HEK293 (cell line): ENCODE results near the gene HARBI1.

Experiments used
- HOXC10 ChIP-seq: sonication (generic); formaldehyde crosslinking; IDR thresholded peaks from 2 replicates; pipeline ENCODE4 v1.8.1; 2023; ENCODE audit warnings: mild to moderate bottlenecking, missing genetic modification reagents
- KLF10 ChIP-seq: fragments of 450-650 bp; IDR thresholded peaks from 2 replicates; pipeline ENCODE4 v1.5.1; 2018; ENCODE audit warnings: missing biosample characterization, mild to moderate bottlenecking, missing genetic modification characterization
- KLF16 ChIP-seq: fragments of 450-650 bp; formaldehyde crosslinking; IDR thresholded peaks from 2 replicates; pipeline ENCODE4 v1.5.1; 2017; ENCODE audit warnings: missing biosample characterization, missing genetic modification characterization
- KLF9 ChIP-seq: fragments of 450-650 bp; formaldehyde crosslinking; IDR thresholded peaks from 2 replicates; pipeline ENCODE4 v1.5.1; 2016; ENCODE audit warnings: missing biosample characterization, missing genetic modification characterization, low read depth
- RBAK ChIP-seq: fragments of 450-650 bp; formaldehyde crosslinking; IDR thresholded peaks from 2 replicates; pipeline ENCODE4 v1.5.1; 2016; ENCODE audit warnings: missing biosample characterization, missing genetic modification characterization
- YY1 ChIP-seq: fragments of 450-650 bp; formaldehyde crosslinking; IDR thresholded peaks from 2 replicates; pipeline ENCODE4 v1.5.1; 2018; ENCODE audit warnings: missing biosample characterization, missing genetic modification characterization
- YY2 ChIP-seq: fragments of 450-650 bp; formaldehyde crosslinking; IDR thresholded peaks from 2 replicates; pipeline ENCODE4 v1.5.1; 2016; ENCODE audit warnings: missing biosample characterization, missing genetic modification characterization
- ZEB2 ChIP-seq: fragments of 450-650 bp; formaldehyde crosslinking; IDR thresholded peaks from 2 replicates; pipeline ENCODE4 v1.5.1; 2016; ENCODE audit warnings: missing biosample characterization, missing genetic modification characterization
- ZFP41 ChIP-seq: fragments of 450-650 bp; formaldehyde crosslinking; IDR thresholded peaks from 2 replicates; pipeline ENCODE4 v1.5.1; 2016; ENCODE audit warnings: missing biosample characterization, missing genetic modification characterization, borderline replicate concordance
- ZIC2 ChIP-seq: fragments of 450-650 bp; formaldehyde crosslinking; IDR thresholded peaks from 2 replicates; pipeline ENCODE4 v1.5.1; 2016; ENCODE audit warnings: missing biosample characterization, missing genetic modification characterization
- ZNF335 ChIP-seq: fragments of 450-650 bp; formaldehyde crosslinking; conservative IDR thresholded peaks from 2 replicates; pipeline ENCODE4 v1.5.1; 2016; ENCODE audit warnings: missing biosample characterization, missing genetic modification characterization
- ZNF391 ChIP-seq: fragments of 450-650 bp; formaldehyde crosslinking; IDR thresholded peaks from 2 replicates; pipeline ENCODE4 v1.5.1; 2016; ENCODE audit warnings: low read depth, missing biosample characterization, missing genetic modification characterization, borderline replicate concordance
- ZNF558 ChIP-seq: fragments of 450-650 bp; formaldehyde crosslinking; IDR thresholded peaks from 2 replicates; pipeline ENCODE4 v1.5.1; 2016; ENCODE audit warnings: missing biosample characterization, missing genetic modification characterization
- ZNF600 ChIP-seq: fragments of 450-650 bp; formaldehyde crosslinking; IDR thresholded peaks from 2 replicates; pipeline ENCODE4 v1.5.1; 2016; ENCODE audit warnings: missing biosample characterization, missing genetic modification characterization
- ZNF660 ChIP-seq: fragments of 450-650 bp; IDR thresholded peaks from 2 replicates; pipeline ENCODE4 v1.5.1; 2018; ENCODE audit warnings: missing biosample characterization, mild to moderate bottlenecking, missing genetic modification characterization
- ZNF664 ChIP-seq: fragments of 450-650 bp; formaldehyde crosslinking; IDR thresholded peaks from 2 replicates; pipeline ENCODE4 v1.5.1; 2016; ENCODE audit warnings: missing biosample characterization, missing genetic modification characterization
- TF ChIP-seq, protein P1 (sequence below): fragments of 450-650 bp; formaldehyde crosslinking; IDR thresholded peaks from 2 replicates; pipeline ENCODE4 v1.5.1; 2017; ENCODE audit warnings: missing biosample characterization, missing genetic modification characterization
- TF ChIP-seq, protein P2 (sequence below): fragments of 450-650 bp; formaldehyde crosslinking; IDR thresholded peaks from 2 replicates; pipeline ENCODE4 v1.5.1; 2016; ENCODE audit warnings: missing biosample characterization, missing genetic modification characterization
- TF ChIP-seq, protein P3 (sequence below): fragments of 450-650 bp; formaldehyde crosslinking; IDR thresholded peaks from 2 replicates; pipeline ENCODE4 v1.5.1; 2016; ENCODE audit warnings: missing biosample characterization, missing genetic modification characterization
- TF ChIP-seq, protein P4 (sequence below): fragments of 450-650 bp; formaldehyde crosslinking; IDR thresholded peaks from 2 replicates; pipeline ENCODE4 v1.5.1; 2016; ENCODE audit warnings: missing biosample characterization, missing genetic modification characterization
- TF ChIP-seq, protein P5 (sequence below): fragments of 450-650 bp; formaldehyde crosslinking; IDR thresholded peaks from 2 replicates; pipeline ENCODE4 v1.5.1; 2016; ENCODE audit warnings: missing biosample characterization, missing genetic modification characterization
- TF ChIP-seq, protein P6 (sequence below): fragments of 450-650 bp; formaldehyde crosslinking; IDR thresholded peaks from 2 replicates; pipeline ENCODE4 v1.5.1; 2016; ENCODE audit warnings: missing biosample characterization, missing genetic modification characterization
- TF ChIP-seq, protein P7 (sequence below): fragments of 450-650 bp; formaldehyde crosslinking; IDR thresholded peaks from 2 replicates; pipeline ENCODE4 v1.5.1; 2016; ENCODE audit warnings: missing biosample characterization, missing genetic modification characterization
- TF ChIP-seq, protein P8 (sequence below): fragments of 450-650 bp; formaldehyde crosslinking; IDR thresholded peaks from 2 replicates; pipeline ENCODE4 v1.5.1; 2016; ENCODE audit warnings: missing biosample characterization, missing genetic modification characterization

HARBI1 gene

DNA sequence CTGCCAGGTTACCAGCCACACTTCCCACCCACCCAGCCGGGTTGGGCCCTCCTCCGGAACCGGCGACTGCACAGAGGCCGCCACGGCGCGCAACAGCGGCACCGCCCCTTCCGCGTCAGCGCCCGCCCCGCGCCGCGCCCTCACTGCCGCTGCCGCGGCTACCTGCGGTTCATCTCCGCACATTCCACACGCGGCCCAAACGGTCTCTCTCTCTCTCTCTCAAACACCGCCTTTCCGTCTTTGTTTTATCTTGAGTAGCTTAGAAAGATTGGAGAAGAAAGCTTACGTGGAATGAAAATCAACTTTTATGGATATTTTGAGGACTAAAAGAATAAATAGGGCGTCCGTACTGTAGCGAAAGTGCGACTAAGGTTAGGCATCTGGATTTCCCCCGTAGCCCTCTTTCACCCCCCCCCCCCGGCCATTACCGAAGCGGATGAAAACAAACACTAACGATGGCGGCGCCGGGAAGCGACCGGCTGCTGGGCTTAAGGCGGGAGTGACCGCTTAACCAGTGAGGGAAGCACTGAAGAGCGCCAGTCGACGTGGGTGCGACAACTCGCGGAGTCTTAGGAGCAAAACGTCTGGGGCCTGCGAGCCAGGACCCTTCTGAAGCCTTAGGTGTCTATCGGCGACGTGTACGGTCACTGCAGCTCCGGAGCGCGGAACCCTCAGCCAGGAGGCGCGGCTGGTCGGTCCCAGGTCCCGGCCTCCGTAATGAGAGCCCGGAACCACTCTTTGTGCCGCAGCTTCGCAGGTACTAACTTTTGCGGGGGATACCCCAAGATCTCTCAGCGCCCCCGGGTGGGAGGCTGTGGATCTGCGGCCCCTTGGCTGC lies at the start of gene HARBI1, which contains the start of gene ATG13 (continued):
- TF ChIP-seq, protein P1, sequence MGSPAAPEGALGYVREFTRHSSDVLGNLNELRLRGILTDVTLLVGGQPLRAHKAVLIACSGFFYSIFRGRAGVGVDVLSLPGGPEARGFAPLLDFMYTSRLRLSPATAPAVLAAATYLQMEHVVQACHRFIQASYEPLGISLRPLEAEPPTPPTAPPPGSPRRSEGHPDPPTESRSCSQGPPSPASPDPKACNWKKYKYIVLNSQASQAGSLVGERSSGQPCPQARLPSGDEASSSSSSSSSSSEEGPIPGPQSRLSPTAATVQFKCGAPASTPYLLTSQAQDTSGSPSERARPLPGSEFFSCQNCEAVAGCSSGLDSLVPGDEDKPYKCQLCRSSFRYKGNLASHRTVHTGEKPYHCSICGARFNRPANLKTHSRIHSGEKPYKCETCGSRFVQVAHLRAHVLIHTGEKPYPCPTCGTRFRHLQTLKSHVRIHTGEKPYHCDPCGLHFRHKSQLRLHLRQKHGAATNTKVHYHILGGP (tag by site-specific recombination), result no peak
- TF ChIP-seq KLF10 (peak; percentile 94), ZNF660 (tag by site-specific recombination) (0 out of 2 replicates have a peak, but pooled peaks have one; percentile 57), KLF9 (tag by site-specific recombination) (peak; percentile 84), ZNF391 (peak; percentile 86), RBAK (tag by site-specific recombination) (no peak), ZIC2 (tag by site-specific recombination) (peak; percentile 53), KLF16 (tag by site-specific recombination) (peak; percentile 76; the same call in 1 of the 2 replicates), YY2 (tag by site-specific recombination) (peak; percentile 77; the same call in 1 of the 2 replicates), YY1 (tag by site-specific recombination) (peak; percentile 82), ZFP41 (tag by site-specific recombination) (no peak), ZNF664 (tag by site-specific recombination) (no peak), ZNF558 (tag by site-specific recombination) (no peak), ZNF335 (tag by site-specific recombination) (peak; percentile 80), ZEB2 (tag by site-specific recombination) (peak; percentile 99), ZNF600 (tag by site-specific recombination) (no peak), HOXC10 (CRISPR knock-in tag) (no peak)
- TF ChIP-seq, protein P2, sequence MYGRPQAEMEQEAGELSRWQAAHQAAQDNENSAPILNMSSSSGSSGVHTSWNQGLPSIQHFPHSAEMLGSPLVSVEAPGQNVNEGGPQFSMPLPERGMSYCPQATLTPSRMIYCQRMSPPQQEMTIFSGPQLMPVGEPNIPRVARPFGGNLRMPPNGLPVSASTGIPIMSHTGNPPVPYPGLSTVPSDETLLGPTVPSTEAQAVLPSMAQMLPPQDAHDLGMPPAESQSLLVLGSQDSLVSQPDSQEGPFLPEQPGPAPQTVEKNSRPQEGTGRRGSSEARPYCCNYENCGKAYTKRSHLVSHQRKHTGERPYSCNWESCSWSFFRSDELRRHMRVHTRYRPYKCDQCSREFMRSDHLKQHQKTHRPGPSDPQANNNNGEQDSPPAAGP (tag by site-specific recombination), result peak; percentile 75
- TF ChIP-seq, protein P3, sequence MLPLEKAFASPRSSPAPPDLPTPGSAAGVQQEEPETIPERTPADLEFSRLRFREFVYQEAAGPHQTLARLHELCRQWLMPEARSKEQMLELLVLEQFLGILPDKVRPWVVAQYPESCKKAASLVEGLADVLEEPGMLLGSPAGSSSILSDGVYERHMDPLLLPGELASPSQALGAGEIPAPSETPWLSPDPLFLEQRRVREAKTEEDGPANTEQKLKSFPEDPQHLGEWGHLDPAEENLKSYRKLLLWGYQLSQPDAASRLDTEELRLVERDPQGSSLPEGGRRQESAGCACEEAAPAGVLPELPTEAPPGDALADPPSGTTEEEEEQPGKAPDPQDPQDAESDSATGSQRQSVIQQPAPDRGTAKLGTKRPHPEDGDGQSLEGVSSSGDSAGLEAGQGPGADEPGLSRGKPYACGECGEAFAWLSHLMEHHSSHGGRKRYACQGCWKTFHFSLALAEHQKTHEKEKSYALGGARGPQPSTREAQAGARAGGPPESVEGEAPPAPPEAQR (tag by site-specific recombination), result 0 out of 2 replicates have a peak, but pooled peaks have one; percentile 20
- TF ChIP-seq, protein P4, sequence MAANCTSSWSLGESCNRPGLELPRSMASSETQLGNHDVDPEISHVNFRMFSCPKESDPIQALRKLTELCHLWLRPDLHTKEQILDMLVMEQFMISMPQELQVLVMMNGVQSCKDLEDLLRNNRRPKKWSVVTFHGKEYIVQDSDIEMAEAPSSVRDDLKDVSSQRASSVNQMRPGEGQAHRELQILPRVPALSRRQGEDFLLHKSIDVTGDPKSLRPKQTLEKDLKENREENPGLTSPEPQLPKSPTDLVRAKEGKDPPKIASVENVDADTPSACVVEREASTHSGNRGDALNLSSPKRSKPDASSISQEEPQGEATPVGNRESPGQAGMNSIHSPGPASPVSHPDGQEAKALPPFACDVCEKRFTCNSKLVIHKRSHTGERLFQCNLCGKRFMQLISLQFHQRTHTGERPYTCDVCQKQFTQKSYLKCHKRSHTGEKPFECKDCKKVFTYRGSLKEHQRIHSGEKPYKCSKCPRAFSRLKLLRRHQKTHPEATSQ (tag by site-specific recombination), result no peak
- TF ChIP-seq, protein P5, sequence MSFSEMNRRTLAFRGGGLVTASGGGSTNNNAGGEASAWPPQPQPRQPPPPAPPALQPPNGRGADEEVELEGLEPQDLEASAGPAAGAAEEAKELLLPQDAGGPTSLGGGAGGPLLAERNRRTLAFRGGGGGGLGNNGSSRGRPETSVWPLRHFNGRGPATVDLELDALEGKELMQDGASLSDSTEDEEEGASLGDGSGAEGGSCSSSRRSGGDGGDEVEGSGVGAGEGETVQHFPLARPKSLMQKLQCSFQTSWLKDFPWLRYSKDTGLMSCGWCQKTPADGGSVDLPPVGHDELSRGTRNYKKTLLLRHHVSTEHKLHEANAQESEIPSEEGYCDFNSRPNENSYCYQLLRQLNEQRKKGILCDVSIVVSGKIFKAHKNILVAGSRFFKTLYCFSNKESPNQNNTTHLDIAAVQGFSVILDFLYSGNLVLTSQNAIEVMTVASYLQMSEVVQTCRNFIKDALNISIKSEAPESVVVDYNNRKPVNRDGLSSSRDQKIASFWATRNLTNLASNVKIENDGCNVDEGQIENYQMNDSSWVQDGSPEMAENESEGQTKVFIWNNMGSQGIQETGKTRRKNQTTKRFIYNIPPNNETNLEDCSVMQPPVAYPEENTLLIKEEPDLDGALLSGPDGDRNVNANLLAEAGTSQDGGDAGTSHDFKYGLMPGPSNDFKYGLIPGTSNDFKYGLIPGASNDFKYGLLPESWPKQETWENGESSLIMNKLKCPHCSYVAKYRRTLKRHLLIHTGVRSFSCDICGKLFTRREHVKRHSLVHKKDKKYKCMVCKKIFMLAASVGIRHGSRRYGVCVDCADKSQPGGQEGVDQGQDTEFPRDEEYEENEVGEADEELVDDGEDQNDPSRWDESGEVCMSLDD (tag by site-specific recombination), result 0 out of 2 replicates have a peak, but pooled peaks have one; percentile 23
- TF ChIP-seq, protein P6, sequence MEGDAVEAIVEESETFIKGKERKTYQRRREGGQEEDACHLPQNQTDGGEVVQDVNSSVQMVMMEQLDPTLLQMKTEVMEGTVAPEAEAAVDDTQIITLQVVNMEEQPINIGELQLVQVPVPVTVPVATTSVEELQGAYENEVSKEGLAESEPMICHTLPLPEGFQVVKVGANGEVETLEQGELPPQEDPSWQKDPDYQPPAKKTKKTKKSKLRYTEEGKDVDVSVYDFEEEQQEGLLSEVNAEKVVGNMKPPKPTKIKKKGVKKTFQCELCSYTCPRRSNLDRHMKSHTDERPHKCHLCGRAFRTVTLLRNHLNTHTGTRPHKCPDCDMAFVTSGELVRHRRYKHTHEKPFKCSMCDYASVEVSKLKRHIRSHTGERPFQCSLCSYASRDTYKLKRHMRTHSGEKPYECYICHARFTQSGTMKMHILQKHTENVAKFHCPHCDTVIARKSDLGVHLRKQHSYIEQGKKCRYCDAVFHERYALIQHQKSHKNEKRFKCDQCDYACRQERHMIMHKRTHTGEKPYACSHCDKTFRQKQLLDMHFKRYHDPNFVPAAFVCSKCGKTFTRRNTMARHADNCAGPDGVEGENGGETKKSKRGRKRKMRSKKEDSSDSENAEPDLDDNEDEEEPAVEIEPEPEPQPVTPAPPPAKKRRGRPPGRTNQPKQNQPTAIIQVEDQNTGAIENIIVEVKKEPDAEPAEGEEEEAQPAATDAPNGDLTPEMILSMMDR, result peak; percentile 72; the same call in 1 of the 2 replicates
- TF ChIP-seq, protein P7, sequence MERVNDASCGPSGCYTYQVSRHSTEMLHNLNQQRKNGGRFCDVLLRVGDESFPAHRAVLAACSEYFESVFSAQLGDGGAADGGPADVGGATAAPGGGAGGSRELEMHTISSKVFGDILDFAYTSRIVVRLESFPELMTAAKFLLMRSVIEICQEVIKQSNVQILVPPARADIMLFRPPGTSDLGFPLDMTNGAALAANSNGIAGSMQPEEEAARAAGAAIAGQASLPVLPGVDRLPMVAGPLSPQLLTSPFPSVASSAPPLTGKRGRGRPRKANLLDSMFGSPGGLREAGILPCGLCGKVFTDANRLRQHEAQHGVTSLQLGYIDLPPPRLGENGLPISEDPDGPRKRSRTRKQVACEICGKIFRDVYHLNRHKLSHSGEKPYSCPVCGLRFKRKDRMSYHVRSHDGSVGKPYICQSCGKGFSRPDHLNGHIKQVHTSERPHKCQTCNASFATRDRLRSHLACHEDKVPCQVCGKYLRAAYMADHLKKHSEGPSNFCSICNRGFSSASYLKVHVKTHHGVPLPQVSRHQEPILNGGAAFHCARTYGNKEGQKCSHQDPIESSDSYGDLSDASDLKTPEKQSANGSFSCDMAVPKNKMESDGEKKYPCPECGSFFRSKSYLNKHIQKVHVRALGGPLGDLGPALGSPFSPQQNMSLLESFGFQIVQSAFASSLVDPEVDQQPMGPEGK (tag by site-specific recombination), result peak; percentile 92
- TF ChIP-seq, protein P8, sequence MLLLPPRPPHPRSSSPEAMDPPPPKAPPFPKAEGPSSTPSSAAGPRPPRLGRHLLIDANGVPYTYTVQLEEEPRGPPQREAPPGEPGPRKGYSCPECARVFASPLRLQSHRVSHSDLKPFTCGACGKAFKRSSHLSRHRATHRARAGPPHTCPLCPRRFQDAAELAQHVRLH (tag by site-specific recombination), result 0 out of 2 replicates have a peak, but pooled peaks have one; percentile 43
